HG02943 (cell line): ENCODE measurements around the gene CFAP74.
"Not testable (repeated sequence)": the region's sequence is repeated elsewhere in the genome, so short reads cannot be mapped to it uniquely, and the experiment has no call there.

ENCODE experiments used
- ATAC-seq: cut with Tn5 transposase; IDR thresholded peaks from one replicate; pipeline ENCODE4 v1.9.1; 2021; ENCODE audit warnings: mild to moderate bottlenecking, low read depth, moderate library complexity; ENCODE audit not compliant: unreplicated experiment

The CFAP74 gene

GRCh38 chr1:1989789-1990188 is 13.8 kb downstream of the CFAP74 start:
- no peak for ATAC-seq

DNA sequence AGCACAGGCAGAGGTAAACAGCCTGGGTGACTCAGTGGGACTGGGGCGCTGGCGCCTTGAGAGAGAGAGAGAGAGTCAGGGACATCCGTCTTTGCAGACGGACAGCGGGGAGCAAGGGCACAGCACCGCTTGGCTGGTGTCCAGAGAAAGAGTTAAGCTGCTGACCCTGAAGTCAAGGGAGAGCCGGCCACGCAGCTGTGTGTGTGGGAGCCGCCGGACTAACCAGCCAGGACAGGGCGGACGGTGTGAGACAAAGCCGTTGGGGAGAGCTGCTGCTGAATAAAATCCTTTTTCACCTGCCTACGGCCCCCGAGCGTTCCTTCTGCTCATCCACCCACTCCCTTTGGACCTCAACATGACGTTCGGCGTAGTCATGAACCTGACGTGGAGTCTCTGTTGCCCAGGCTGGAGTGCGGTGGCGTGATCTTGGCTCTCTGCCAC is 14.5 kb downstream of the CFAP74 start:
- no peak for ATAC-seq

DNA sequence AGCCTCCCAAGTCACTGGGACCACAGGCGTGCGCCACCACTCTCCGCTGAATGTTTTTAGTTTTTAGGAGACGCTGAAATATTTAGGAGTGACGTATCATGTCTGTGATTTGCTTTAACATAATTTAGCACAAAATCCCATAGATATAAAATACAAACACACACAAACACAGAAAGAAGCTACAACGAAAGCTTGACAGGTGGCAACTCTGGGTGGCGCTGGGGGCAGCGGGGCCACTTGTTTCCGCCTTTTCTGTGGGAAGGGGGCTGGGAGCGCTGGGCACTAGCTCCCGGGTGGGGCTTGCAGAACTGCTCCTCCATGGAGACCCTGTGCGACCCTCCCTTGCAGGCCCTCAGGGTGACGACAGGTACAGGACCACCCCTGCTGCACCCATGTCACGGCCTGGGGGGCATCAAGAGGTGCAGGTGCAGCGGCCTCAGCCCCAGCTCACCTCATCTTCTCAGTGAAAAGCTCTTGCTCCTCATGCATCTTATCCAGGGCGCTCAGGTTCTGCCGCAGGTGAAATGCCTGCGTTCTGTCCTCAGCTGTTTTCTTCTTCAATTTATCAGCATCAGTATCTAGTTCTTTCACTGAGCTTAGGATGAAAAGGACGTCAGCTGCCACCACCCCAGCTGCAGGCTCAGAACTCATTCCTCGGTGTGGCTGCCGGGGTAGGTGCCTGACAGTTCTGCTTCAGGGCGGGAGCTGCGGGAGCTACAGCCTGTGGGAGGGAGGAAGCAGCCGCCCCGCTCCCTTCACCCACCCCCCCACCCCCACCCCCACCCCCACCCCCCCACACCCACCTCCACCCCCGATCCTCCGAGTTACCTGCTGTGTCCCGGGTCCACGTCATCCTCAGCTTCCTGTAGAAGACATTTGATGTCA is 15.3 kb downstream of the CFAP74 start:
- no peak for ATAC-seq

- no peak for ATAC-seq
Observed at GRCh38 chr1:1987142-1987510, 16.5 kb downstream of the CFAP74 start.

DNA sequence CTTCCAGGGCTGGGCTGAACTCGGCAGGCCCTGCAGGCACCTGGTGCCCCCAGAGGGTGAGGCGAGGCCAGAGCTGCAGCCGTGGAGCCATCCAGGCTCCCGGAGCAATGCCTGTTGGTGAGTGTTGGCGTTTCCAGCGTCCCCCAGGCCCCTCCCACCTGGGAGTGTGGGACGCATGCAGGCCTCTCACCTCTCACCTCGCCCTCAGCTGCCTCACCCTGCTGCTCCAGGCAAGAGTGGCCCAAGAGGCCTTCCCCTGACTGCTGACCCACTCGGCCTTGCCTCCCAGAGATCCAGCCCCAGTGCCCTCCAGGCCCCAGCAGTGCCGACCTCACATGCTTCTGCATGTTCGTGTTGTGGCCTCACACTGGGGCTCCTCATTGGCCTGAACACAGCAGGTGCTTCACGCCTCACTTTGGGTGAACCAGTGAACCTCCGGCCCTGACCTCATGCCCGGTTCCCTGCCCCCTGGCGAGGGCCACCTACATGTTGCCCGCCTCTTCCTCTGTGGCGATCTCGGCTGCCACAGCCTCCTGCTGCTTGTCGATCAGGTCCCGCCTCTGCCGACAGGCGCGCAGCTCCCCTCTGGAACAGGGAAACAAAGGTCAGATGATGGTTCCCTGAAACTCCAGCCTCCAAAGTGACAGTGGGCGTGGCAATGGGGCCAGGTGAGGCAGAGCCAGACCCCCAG is 17.0 kb downstream of the CFAP74 start:
- ATAC-seq = no peak

GRCh38 chr1:1985375-1986050 is 18.1 kb downstream of the CFAP74 start:
- ATAC-seq = no peak

DNA sequence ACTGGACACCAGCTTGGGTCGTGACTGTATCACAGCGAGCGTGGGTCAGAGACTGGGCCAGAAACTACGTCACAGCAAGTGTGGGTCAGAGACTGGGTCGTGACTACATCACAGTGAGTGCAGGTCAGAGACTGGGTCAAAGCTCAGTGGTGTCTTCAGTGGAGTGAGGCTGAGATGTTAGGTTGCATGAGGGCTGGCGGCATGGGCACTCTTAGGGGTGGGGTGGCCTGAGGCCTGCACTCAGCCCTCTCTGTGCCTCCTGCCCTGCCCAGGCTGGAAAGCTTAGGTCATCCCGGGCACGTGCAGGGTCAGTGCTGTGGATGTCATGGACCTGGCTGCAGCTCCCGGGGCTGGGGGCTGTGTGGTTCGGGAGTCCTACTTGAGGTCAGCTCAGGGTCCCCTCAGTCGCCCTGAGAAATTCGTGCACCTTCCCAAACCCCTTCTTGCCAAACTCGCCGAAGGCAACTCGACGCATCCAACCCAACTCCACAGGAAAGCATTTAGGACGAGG is 19.0 kb downstream of the CFAP74 start:
- no peak for ATAC-seq

GRCh38 chr1:1982379-1983232 is 21.0 kb downstream of the CFAP74 start:
- no peak for ATAC-seq

DNA sequence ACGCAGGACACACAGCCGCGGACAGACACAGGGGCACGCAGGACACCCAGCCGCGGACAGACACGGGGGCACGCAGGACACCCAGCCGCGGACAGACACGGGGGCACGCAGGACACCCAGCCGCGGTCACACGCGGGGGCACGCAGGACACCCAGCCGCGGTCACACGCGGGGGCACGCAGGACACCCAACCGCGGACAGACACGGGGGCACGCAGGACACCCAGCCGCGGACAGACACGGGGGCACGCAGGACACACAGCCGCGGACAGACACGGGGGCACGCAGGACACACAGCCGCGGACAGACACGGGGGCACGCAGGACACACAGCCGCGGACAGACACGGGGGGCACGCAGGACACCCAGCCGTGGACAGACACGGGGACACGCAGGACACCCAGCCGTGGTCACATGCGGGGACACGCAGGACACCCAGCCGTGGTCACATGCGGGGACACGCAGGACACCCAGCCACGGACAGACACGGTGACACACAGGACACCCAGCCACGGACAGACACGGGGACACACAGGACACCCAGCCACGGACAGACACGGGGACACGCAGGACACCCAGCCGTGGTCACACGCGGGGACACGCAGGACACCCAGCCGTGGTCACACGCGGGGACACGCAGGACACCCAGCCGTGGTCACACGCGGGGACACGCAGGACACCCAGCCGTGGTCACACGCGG is 21.8 kb downstream of the CFAP74 start:
- ATAC-seq = not testable (repeated sequence)

DNA sequence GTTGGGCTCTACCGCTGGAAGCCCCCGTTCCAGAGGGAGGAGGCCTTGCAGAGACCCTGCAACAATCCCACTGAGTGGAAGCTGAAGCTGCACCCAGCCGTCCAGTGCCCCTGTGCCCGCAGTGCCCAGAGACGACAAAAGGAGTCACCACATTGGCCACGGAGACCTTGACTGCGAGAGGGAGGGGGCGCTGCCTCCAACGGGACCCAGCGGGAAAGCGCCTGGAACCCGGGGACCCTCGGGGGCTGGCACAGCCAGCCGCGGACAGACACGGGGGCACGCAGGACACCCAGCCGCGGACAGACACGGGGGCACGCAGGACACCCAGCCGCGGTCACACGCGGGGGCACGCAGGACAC is 22.5 kb downstream of the CFAP74 start:
- ATAC-seq = no peak

DNA sequence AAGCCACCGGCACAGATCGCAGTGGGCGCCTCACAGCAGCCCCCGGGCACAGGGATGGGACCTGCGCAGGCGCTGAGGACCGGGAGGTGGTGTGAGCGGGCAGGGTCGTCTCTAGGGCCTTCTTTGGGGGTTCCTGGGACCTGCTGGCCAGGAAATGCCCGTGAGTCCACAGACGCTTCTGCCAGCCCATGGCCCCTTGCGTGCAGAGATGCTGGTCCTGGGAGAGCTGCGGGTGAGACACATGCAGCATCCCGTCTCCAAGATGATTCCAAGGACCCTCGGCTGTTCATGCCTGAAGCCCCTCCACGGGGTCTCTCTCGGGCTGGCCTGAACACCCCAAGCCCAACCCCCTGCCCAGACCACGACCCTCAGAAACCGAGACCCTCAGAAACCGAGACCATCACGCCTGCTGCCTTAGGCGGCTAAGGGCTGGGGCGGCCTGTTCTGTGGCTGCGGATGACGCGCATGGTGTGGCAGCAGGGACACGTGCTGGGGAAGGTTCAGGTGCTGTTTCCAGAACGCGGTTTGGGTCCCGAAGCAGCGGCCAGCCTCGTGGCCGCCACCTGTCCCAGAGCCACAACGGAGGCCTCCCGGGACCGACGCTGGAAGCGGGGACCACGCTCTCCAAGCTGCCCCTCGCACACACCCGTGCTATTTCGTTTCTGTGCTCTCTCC is 23.0 kb downstream of the CFAP74 start:
- ATAC-seq = no peak

GRCh38 chr1:1979482-1980165 is 24.0 kb downstream of the CFAP74 start:
- ATAC-seq = no peak

DNA sequence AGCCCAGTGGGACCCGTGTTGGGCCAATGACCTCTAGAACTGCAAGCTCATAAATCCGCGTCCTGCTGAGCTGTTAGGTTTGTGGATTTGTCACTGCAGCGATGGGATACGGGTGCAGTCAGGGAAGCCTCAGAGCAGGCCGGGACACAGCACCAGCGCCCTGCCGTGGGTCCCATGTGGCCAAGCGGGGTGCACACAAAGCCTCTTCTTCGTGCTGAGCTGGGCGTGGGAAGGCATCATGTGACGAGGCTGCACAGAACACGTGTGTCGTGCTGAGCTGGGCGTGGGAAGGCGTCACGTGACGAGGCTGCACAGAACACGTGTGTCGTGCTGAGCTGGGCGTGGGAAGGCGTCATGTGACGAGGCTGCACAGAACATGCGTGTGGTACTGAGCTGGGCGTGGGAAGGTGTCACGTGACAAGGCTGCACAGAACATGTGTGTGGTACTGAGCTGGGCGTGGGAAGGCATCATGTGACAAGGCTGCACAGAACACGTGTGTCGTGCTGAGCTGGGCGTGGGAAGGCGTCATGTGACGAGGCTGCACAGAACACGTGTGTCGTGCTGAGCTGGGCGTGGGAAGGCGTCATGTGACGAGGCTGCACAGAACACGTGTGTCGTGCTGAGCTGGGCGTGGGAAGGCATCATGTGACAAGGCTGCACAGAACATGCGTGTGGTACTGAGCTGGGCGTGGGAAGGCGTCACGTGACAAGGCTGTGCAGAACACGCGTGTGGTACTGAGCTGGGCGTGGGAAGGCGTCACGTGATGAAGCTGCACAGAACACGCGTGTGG is 24.7 kb downstream of the CFAP74 start:
- not testable (repeated sequence) for ATAC-seq

DNA sequence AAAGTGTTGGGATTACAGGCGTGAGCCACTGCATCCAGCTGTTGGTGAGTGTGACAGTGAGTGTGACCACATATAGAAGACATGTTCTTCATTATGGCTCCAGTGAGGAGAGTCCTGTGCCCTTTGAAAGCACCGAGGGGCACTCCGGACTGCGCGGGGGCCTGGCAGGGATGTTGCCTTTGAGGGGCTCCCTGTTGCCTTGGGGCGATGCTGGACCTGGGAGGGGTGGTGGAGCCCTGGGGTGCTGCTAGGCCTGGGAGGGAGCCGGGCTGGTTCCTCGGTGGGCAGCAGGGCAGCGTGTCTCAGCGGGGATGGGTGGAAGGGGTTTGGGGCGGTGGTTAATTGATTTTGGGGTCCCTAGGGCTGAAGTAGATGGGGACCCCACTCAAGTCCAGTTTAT is 25.5 kb downstream of the CFAP74 start:
- no peak for ATAC-seq

GRCh38 chr1:1976031-1976430 is 27.6 kb downstream of the CFAP74 start:
- no peak for ATAC-seq

DNA sequence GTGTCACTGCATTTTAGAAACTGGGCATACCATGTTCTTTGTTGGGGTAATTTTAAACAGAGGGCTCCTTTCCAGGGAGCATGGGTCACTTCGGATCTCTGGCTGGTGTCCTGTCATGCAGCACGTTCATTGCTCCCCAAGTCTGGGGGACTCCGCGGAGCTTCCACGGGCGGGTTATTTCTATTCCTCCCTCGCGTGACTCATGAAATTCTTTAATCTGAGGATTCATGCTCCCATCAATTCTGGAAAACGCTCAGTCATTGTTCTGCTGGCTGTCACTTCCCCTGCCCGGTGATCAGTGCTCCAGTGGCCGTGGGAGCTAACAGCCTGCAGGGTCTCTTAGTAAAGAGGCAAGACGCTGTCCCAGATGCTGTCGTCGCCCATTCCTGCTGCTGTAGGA is 28.1 kb downstream of the CFAP74 start:
- no peak for ATAC-seq

DNA sequence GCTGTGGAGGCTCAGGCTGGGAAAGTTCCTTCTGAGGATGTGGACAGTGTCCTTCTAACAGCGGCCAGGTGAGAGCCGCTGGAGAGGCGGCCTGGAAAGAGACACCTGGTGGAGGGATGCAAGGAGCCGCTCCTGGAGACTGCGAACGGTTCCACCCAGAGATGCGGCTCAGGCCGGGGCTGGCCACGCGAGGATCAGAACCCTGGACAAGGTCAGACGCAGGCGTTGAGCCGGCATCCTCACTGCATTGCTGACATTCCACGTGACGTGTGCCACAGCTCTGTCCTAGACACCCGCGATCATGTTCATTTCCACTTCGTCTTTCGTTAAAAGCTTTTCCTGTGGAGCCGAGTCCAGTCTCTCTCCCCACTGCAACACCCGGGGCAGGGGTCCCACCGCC is 28.8 kb downstream of the CFAP74 start:
- no peak for ATAC-seq
